ENCODE results near the gene TREX2.

Gene TREX2

DNA sequence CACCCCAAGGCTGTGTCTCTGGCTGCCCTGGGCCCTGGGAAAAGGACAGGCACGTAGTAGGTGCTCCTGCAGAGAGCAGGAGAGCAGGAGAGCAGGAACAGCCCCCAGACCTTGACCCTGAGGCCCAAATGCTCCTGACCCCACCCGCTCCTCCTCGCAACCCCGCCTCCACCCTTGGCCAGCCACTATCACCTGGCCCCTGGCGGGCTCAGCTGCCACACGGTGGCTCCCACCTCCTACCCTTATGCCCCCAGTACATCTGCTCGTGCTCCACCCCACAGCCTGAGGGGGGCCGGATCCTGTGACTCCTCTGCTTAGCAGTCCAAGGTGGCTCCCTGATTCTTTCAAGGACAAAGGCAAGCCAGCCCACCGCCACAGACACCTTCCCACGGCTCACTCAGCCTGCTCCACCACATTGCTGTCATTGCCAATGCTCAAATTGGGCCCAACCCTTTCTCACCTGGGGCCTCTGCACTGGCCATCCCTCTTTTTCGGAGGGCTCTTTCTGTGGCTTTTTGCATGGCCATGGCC lies 30.0 kb upstream of the TREX2 start:
- no peak for DNase-seq (ENCODE audit: low spot score)

DNA sequence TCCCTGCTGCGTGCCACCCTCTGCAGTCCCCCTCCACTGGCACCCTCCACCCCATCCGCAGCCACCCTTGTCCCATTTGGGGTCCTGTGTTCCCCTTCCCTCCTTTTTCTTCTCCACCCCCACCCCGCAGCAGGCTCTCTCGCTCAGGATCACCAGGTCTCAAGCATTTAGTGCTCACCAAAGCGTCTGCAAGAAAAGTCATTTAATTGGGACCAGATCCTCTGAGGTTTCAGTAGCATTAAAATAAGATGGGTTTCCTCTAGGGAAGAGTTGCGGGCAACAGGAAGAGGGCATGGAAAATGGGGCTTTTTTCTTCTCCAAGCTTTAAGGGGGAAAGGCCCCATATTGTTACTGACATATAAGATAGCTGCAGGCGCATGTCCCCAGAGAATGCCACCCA lies 29.4 kb upstream of the TREX2 start:
- DNase-seq (ENCODE audit: low spot score) = no peak

DNA sequence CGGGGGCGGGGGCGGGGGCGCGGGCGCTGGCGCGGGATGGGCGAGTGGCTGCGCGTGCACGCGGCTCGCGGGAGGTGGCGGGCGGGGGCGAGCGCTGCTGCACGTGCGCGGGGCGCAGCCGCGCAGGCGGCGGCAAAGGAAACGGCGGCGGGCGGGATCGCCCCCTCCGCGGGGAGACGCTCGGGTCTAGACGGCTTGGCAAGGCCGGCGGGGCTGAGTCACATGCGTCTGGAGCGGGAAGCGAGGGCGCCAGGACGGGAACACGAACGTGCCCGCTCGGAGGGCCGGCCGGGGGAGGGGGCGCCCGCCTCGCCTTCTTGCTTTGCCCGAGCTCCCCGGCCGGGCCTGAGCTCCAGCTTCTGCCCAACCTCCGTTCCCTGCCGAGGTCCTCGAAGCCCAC lies 28.9 kb upstream of the TREX2 start:
- DNase-seq (ENCODE audit: low spot score) = no peak

DNA sequence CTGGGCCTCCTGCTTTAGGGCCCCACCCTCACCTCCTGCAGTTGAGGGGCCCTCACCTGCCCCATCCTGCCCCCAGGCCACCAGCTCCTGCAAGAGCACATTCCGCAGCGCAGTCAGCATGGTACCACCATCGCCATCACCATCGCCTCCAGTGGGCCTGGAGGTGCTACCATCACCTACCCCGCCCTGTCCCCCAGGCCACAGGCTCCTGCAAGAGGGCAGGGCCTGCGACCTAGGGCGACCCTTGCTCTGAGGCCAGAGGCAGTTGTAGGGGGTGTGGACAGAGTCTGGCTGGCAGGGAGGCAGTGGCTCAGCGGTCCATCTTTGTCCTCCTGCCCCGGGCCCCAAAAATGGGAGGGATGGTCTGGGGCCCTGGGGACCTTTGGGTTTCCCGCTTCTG lies 28.4 kb upstream of the TREX2 start:
- no peak for DNase-seq (ENCODE audit: low spot score)

DNA sequence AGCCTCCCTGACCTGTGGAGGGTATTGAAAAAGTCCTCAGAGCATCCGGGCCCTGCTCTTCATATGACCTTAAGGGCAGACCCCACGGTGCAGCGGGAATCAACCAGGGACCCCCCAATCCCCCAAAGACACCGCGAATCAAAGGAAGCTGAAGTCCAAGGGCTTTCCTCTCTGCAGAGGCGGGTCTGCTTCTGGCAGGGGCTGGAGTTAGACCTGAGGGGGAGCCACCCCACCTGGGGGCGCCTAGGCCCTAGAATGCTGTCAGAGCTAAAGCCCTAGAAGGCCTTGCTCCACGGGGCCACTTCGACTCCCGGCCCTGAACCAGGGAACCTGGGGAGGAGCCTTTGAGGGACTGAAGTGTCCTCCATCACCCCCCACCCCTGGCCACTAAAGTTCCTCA lies 27.3 kb upstream of the TREX2 start:
- DNase-seq (ENCODE audit: low spot score) = no peak

DNA sequence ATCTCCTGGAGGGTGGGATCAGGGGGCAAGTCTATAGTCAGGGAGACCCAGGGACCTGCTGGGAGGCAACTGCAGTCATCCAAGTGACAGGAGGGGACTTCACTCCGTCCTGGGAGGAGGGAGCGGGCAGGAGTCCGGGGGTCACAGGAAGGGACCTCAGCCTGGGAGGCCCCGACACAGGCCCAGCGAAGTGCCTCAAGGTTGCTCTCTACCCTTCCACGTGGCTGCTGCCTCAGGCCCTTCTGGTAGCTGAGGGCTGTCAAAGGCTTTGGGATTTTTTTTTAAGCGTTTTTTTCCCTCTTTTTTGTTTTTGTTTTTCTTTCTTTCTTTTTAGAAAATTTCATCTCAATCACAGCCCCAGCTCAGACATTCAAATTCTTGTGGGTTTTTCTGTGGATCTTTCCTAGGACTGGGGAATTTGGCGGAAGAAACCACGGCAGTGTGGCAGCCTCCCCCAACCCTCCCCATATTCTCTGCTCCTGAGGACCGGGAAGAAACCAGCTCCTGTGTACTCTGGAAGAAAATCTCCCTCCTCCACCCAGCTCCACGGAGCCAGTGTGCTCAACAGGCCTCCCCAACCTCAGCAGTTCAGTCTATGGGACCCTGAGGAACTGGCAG lies 25.9 kb upstream of the TREX2 start:
- no peak for DNase-seq (ENCODE audit: low spot score)

DNA sequence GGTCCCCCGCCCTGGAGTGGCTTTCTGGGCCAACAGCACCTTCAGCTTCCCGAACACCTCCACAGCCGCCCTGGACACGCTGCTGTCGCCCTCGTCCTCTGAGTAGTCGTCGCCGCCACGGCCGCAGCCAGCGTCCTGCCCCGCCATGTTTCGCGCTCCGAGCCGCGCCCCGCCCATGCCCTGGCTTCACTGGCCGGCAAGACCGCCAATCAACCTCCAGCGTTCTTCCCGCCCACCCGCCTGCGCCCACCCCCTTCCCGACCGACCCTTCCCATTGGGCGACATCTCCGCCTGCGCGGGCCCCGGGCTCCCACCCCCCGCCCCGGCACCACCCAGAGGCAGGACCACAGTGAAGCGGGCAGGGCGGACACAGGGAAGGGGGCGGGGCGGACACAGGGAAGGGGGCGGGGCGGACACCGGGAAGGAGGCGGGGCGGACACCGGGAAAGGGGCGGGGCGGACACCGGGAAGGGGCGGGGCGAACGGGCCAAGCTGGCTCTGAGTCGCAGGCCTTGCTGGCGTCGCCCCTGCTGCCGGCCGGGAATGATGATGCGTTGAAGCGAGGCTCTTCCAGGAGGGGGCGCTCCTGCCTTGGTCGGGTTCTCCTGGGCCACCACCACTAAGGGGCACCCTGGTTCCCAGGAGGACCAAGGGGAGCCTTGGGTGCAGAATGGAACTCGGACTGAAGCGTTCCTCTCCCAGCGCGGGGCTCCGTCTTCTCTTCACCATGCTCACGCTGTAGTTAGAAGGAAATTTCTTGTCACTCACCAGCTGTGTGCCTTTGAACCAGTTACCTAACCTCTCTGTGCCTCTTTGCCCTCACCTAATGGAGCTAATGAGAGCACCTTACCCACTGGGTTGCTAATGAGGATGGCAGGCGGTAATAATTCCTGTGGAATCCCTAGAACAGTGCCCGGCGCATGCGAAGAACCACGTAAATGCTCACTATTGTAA lies 24.8 kb upstream of the TREX2 start, which contains the start of gene HAUS7:
HAUS7 (minus strand) TSS at position 166 of the 953 bp plus-strand sequence; CDS start at position 147, 19 bp downstream.
- peak; percentile 89 for DNase-seq (ENCODE audit: low spot score)

DNA sequence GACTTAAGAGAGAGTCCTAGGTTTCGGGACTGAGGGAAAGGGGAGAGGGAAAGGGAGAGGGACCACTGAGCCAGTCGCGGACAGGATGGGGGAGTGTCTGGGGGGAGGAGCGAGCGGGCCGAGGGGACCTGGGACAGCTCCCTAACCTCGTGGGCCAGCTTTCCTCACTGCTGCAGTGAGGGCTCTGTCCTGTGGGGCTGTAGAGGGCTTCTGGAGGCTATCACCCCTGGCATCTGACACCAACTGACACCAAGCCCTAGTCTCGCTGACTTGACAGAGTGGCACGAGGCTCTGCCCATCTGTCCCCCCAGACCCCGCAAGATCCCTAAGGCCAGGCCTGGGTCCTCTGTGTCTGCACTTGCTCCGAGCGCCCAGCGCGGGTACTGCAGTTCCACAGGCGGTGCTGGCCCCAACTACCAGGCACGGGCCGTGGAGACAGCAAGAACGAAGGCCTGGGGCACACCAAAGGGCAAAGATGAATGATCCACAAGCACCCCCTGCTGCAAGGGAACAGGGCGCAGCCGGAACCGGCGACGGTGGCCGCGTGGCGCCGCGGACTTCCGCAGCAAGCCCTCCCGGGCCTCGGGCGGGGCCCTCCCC lies 24.1 kb upstream of the TREX2 start:
- no peak for DNase-seq (ENCODE audit: low spot score)

DNA sequence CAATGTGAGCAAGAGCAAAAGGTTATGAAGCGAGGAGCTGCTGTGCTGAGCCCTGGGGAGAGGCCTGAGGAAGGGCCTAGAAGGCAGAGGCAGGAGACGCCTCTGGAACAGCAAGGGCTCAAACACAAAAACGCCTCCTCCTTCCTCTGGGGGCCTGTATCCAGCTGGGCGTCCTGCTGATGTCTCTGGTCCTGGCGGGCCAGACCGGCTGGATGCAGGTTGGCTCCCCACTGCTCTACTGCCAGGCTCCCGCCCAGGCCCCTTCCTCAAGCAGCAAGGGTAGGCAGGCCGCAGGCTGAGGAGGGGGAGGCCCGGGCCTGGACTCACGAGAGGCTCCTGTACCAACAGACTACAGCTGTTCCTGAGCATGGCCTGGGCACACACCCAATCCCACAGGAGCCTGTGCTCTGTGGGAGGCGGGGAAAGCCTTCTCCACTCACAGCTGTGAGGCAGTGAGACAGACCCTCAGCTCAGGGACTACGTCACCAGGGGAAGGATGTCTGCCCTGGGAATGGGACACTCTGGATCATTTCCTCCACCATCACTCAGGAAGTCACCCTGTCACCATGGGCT lies 22.2 kb upstream of the TREX2 start:
- no peak for DNase-seq (ENCODE audit: low spot score)

DNA sequence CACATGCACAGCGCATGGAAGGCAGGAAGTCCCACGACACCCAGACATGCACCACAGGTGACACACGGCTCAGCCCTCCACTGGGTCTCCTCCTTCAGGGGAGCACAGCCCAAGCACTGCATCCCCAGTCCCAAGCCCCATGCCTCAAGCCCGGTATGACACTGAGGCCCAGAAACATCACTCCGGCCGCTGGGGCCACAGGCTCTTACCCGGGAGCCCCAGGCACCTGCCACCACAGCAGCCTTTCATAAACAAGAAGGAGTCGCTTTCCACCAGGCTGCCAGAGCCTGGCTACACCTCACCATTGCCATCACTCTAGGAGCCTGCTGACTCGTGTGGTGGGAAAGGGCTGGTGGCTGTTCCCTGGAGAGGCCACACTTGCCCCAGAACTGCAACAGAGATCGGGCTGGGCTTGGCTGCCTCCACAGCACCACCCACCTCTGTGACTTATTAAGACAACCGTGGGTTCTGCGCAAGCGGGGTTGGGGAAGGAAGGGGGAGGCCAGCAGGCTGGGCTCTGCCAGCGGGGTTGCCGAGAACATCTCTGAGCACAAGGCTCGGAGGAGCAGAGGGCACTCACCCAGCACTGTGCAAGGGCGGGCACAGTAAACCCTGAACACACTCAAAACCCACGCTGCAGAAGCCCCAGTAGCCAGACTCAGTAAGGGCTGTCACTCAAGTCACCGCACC lies 20.0 kb upstream of the TREX2 start:
- peak; percentile 42 for DNase-seq (ENCODE audit: low spot score)

DNA sequence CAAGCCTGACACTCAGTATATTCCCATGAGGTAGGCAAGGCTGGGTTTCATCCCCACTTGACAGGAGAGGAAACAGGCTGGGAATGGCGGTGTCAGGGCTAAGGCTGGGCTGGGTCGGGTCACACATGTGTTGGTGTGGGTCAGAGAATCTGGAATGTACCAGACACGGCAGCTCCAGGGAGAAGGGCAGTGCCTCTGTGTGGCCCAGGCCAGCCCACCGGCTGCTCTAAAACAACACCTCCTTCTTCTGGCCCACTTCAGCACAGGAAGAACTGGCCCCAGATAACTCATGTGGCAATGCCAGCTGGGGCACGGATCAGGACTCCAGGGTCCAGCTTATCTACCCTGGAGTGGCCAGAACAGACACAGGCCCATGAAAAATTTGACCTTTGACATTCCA lies 18.3 kb upstream of the TREX2 start:
- no peak for DNase-seq (ENCODE audit: low spot score)

DNA sequence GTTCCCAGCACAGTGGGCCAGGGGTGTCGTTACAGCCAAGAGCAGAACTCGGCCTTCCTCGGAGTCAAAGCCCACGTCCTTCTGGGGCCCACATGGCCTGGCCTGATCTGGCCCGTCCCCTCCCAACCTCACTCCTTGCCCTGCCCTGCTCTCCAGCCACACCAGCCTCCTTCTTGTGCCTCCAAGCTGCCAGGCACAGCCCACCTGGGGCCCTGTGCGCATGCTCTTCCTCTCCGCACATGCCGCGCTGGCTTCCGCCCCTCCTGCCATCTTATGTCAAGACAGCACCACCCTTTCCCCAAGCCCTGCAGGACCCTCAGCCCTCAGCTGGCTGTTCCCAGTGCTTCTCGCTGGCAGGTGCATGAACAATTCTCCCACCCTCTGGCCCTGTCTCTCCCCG lies 17.7 kb upstream of the TREX2 start:
- DNase-seq (ENCODE audit: low spot score) = no peak

DNA sequence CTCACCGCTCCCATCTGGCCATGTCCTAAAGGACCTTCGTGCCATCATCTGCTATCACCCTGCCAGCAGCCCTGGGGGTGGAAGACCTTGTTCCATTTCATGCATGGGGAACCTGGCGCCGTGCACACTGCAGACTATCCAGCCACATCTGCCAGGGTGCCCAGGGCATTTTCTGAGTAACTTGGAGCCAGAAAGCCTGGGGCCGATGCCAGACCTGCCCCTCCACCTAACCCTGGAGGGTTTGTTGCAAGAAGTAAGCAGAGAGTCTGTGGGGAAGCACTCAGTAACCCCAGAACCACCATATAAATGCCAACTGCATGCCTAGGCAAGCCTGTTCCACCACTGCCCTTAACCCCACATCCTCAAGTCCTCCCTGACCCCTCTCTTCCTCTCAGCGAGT lies 17.2 kb upstream of the TREX2 start:
- DNase-seq (ENCODE audit: low spot score) = no peak

DNA sequence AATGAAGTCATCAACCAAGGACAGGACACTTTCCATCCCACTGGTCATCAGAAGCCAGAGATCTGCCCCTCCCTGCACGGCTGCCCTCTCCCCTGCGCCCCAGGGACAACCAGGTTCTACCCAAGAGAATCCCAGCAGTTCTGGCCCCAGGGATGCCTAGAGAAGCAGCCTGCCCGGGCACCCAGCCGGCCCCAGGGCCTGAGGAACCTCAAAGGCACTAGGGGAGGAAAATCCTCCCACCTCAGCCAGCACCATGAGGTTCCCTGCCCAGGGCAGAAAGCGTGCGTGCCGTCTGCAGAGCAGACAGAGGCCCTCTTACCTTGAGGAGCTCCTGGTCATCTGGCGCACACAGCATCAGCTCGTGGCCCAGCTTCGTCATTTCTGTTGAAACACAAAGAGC lies 16.4 kb upstream of the TREX2 start:
- no peak for DNase-seq (ENCODE audit: low spot score)

DNA sequence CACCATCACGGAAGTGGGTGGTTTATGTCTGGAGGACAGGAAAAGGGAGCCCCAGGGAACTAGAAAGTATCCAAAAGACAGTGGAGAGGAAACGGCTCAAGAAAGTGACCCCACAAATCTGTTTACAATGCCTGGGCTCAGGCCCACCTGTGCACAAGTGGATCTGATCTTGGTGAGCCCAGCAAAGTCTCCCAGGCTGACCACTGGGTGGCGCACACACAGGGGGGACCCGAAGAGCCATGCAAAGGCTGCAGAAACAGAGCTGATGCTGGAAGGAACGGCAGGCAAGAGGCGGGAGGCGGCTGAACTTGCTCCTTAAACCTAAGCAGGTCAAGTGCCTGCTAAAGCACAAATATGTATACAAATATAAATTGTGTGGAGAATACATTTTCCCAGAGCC lies 15.0 kb upstream of the TREX2 start:
- peak; percentile 17 for DNase-seq (ENCODE audit: low spot score)

DNA sequence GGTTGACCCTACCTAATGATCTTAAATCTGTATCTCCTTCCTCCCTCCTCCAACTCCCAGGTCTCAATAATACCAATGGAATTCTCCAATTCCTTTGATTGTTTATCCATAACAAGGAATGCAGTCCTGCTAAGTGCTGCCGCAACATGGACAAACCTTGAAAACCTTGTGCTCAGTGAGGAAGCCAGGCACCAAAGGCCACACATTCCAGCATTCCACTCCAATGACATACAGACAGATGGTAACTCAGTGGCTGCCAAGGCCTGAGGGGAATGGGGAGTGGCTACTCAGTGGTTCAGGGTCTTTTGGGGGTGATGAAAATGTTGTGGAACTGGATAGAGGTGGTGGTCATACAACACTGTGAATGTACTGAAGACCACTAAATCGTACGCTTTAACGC lies 14.1 kb upstream of the TREX2 start:
- no peak for DNase-seq (ENCODE audit: low spot score)

DNA sequence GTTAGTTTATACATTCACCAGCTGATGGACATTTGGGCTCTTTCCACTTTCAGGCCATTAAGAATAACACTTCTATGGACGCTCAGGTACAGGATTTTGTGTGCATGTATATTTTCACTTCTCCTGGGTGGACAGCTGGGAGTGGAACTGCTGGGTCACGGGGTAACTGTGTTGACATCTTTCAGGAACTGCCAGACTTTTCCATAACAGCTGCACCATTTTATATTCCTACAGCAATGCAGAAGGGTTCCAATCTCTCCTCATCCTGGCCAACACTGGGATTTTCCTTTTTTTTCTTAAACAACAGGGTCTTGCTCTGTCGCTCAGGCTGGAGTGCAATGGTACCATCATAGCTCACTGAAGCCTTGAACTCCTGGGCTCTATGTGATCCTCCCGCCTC lies 12.6 kb upstream of the TREX2 start:
- DNase-seq (ENCODE audit: low spot score) = no peak

DNA sequence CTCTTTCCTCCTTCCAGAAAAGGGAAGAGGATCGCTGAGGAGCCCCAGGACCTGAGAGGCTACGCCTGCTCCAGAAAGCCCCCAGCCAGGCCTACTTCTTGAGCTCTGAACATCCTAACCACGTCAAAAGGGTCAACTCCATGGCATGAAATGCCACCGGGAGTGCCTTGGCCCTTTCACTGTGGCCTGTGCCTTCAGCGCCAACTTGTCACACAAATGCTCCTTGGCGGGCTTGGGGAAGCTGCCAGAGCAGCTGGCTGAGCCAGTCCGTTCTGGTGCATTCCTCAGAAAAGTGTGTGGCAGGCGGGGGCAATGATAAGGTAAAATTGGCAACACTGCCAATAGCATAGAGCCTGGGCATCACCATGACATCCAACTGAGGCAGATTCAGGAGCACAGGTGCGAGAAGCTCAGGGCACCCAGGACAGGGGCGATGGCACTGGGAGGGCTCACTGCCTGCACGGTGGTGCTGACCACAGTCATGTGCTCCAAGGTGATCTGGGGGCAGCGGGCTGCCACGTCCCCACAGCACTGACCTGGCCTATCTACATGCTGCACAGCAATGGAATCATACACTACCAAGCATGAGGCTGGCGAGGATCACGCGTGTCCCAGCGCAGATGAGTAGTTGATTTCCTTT lies 12.1 kb upstream of the TREX2 start:
- DNase-seq (ENCODE audit: low spot score) = no peak

DNA sequence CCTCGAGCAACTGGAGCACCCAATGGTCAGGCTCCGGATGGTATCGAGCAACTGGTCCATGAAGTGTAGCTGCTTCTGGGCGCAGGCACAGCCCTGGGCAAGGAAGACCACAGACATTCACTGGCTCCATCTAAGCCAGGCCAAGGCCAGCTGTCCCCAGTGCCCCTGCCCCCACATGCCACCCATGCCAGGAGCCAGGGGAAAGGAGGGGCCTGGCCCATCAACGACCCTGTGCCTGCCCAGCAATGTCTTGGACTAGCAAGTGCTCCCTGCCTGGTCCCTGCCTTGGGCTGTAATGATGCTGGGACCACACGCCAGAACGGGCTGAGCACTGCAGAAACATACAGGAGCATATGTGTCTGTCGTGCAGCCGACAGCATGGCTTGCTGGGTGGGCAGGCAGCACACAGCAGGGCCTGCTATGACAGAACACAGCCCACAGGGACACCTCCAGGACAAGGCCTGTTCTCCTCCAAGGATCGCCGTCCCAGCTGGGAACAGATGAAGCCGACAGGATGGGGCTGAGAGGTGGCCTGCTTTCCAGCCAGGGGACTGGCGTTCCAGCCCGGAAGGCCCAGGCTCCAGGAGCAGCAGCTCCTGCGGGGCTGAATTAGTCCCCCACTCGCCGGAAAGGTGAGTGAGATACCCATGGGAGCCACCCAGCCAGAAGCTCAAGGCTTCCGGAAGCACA lies 11.4 kb upstream of the TREX2 start:
- DNase-seq (ENCODE audit: low spot score) = no peak

DNA sequence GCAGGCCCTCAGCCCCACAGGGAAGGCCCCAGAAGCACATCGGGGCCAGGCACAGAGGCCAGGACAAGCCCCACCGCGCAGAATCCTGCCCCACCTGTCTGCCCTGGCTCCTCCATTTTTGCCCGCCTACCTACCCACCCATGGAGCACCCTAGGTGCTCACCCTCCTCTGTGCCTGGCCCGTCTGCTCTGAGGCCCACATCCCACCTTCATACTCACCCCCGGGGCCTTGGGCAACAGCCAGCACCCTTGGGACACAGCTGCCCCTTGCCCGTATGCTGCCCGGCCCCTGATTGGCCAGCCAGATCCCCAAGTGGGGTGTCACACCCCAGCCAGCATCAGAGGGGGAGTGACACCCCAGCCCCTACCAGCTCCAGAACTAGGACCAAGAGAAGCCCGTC lies 10.8 kb upstream of the TREX2 start:
- no peak for DNase-seq (ENCODE audit: low spot score)

DNA sequence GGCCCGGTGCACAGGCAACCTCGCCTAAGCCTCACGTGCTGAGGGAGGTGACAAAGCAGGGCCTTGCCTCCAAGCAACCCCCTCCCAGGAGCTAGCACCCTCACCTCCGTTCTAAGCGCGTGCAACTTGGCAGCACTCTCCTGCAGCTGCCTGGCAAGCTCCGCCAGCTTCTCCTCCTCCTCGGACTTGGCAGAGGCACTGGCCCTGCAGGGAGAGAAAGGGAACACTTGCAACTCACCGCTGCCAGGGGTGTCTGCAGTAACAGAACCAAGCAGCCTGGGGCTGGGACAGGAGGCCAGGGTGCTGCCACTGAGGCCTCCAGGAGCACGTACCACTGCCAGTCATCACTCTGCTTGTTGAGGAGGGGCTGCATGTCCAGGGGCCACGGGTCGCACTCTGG lies 10.3 kb upstream of the TREX2 start:
- no peak for DNase-seq (ENCODE audit: low spot score)
